ENCODE measurements around the gene SLMAP.

SLMAP gene

GRCh38 chr3:57768595-57768994 lies 12.5 kb downstream of the SLMAP start:
- Histone ChIP-seq H3K27me3 (ENCODE audit: insufficient read depth, low read length) (no peaks in the 10 kb centered on the region), H3K79me1 (ENCODE audit: low read length) (no peaks in the 10 kb centered on the region), H2BK5ac (ENCODE audit: low read depth, low read length, poor library complexity) (no peak overlapping the region), H2BK120ac (ENCODE audit: insufficient read depth, low read length, poor library complexity) (no peak overlapping the region), H4K91ac (ENCODE audit: low read depth, low read length) (no peak overlapping the region), H3K4me1 (ENCODE audit: control insufficient read depth in 1 of 2, insufficient read depth in 2 of 2, low read length in 2 of 2) (no peaks in the 10 kb centered on the region), H2AK5ac (ENCODE audit: low read length) (no peak overlapping the region), H4K12ac (ENCODE audit: low read depth, low read length) (no peak overlapping the region), H2AFZ (ENCODE audit: insufficient read depth, low read length, poor library complexity) (no peak overlapping the region), H3K27ac (ENCODE audit: low read depth, low read length) (no peak overlapping the region), H3K4ac (ENCODE audit: low read depth, low read length) (peak overlapping the region; percentile 79), H3K14ac (ENCODE audit: low read length) (no peak overlapping the region), H3K9me3 (ENCODE audit: insufficient read depth, low read depth, low read length) (no peaks in the 10 kb centered on the region), H3K18ac (ENCODE audit: low read length) (no peak overlapping the region), H3K4me2 (ENCODE audit: low read length) (no peak overlapping the region), H3K36me3 (ENCODE audit: control insufficient read depth in 1 of 2, insufficient read depth in 2 of 2, low read length in 2 of 2) (no peaks in the 10 kb centered on the region), H3K23ac (ENCODE audit: low read length) (no peak overlapping the region), H3K4me3 (ENCODE audit: low read depth, low read length) (no peak overlapping the region), H3K9ac (ENCODE audit: low read length) (no peak overlapping the region), H4K8ac (ENCODE audit: low read depth, low read length) (no peak overlapping the region), H2BK12ac (ENCODE audit: low read length) (no peak overlapping the region), H3K79me2 (ENCODE audit: control insufficient read depth, insufficient read depth, low read length, poor library complexity) (no peaks in the 10 kb centered on the region)
- no peak for DNase-seq
- WGBS (ENCODE audit: extremely low coverage, insufficient coverage, insufficient read length), result no CpG with 5 or more reads among the region's 3 CpGs

- WGBS (ENCODE audit: extremely low coverage, insufficient coverage, insufficient read length), result no CpG with 5 or more reads among the region's 4 CpGs
- H3K9ac ChIP-seq (ENCODE audit: low read length), result no peak overlapping the region
- no peak overlapping the region for H3K14ac ChIP-seq (ENCODE audit: low read length)
- H2BK5ac ChIP-seq (ENCODE audit: low read depth, low read length, poor library complexity), result no peak overlapping the region
- H3K27ac ChIP-seq (ENCODE audit: low read depth, low read length), result no peak overlapping the region
- no peak overlapping the region for H3K4me2 ChIP-seq (ENCODE audit: low read length)
- H2BK120ac ChIP-seq (ENCODE audit: insufficient read depth, low read length, poor library complexity), result no peak overlapping the region
- H4K8ac ChIP-seq (ENCODE audit: low read depth, low read length), result no peak overlapping the region
- no peak overlapping the region for H2AK5ac ChIP-seq (ENCODE audit: low read length)
- no peaks in the 10 kb centered on the region for H3K4me1 ChIP-seq (ENCODE audit: control insufficient read depth in 1 of 2, insufficient read depth in 2 of 2, low read length in 2 of 2)
- no peak overlapping the region for H3K4ac ChIP-seq (ENCODE audit: low read depth, low read length)
- no peaks in the 10 kb centered on the region for H3K27me3 ChIP-seq (ENCODE audit: insufficient read depth, low read length)
- no peaks in the 10 kb centered on the region for H3K79me2 ChIP-seq (ENCODE audit: control insufficient read depth, insufficient read depth, low read length, poor library complexity)
- no peak overlapping the region for H3K4me3 ChIP-seq (ENCODE audit: low read depth, low read length)
- no peak overlapping the region for H4K91ac ChIP-seq (ENCODE audit: low read depth, low read length)
- no peak overlapping the region for H4K12ac ChIP-seq (ENCODE audit: low read depth, low read length)
- no peaks in the 10 kb centered on the region for H3K9me3 ChIP-seq (ENCODE audit: insufficient read depth, low read depth, low read length)
- H3K79me1 ChIP-seq (ENCODE audit: low read length), result no peaks in the 10 kb centered on the region
- no peak overlapping the region for H3K23ac ChIP-seq (ENCODE audit: low read length)
- H2AFZ ChIP-seq (ENCODE audit: insufficient read depth, low read length, poor library complexity), result no peak overlapping the region
- H2BK12ac ChIP-seq (ENCODE audit: low read length), result no peak overlapping the region
- no peak for DNase-seq
- no peak overlapping the region for H3K18ac ChIP-seq (ENCODE audit: low read length)
- H3K36me3 ChIP-seq (ENCODE audit: control insufficient read depth in 1 of 2, insufficient read depth in 2 of 2, low read length in 2 of 2), result no peaks in the 10 kb centered on the region
Observed at GRCh38 chr3:57770009-57770827, 14.1 kb downstream of the SLMAP start.

- H3K4me1 ChIP-seq (ENCODE audit: control insufficient read depth in 1 of 2, insufficient read depth in 2 of 2, low read length in 2 of 2), result no peaks in the 10 kb centered on the region
- DNase-seq, result no peak
- no peak overlapping the region for H3K18ac ChIP-seq (ENCODE audit: low read length)
- no peaks in the 10 kb centered on the region for H3K36me3 ChIP-seq (ENCODE audit: control insufficient read depth in 1 of 2, insufficient read depth in 2 of 2, low read length in 2 of 2)
- no peak overlapping the region for H2BK120ac ChIP-seq (ENCODE audit: insufficient read depth, low read length, poor library complexity)
- no peaks in the 10 kb centered on the region for H3K27me3 ChIP-seq (ENCODE audit: insufficient read depth, low read length)
- H3K4me3 ChIP-seq (ENCODE audit: low read depth, low read length), result no peak overlapping the region
- WGBS (ENCODE audit: extremely low coverage, insufficient coverage, insufficient read length), result no CpG with 5 or more reads among the region's 4 CpGs
- H2AFZ ChIP-seq (ENCODE audit: insufficient read depth, low read length, poor library complexity), result no peak overlapping the region
- H2AK5ac ChIP-seq (ENCODE audit: low read length), result no peak overlapping the region
- no peak overlapping the region for H2BK12ac ChIP-seq (ENCODE audit: low read length)
- H4K8ac ChIP-seq (ENCODE audit: low read depth, low read length), result no peak overlapping the region
- H3K4me2 ChIP-seq (ENCODE audit: low read length), result no peak overlapping the region
- H3K9me3 ChIP-seq (ENCODE audit: insufficient read depth, low read depth, low read length), result no peaks in the 10 kb centered on the region
- no peak overlapping the region for H3K27ac ChIP-seq (ENCODE audit: low read depth, low read length)
- H4K91ac ChIP-seq (ENCODE audit: low read depth, low read length), result no peak overlapping the region
- no peak overlapping the region for H4K12ac ChIP-seq (ENCODE audit: low read depth, low read length)
- no peaks in the 10 kb centered on the region for H3K79me2 ChIP-seq (ENCODE audit: control insufficient read depth, insufficient read depth, low read length, poor library complexity)
- no peak overlapping the region for H3K9ac ChIP-seq (ENCODE audit: low read length)
- H2BK5ac ChIP-seq (ENCODE audit: low read depth, low read length, poor library complexity), result no peak overlapping the region
- no peak overlapping the region for H3K23ac ChIP-seq (ENCODE audit: low read length)
- H3K79me1 ChIP-seq (ENCODE audit: low read length), result no peaks in the 10 kb centered on the region
- no peak overlapping the region for H3K4ac ChIP-seq (ENCODE audit: low read depth, low read length)
- no peak overlapping the region for H3K14ac ChIP-seq (ENCODE audit: low read length)
Observed at GRCh38 chr3:57772251-57772650, 16.1 kb downstream of the SLMAP start.

GRCh38 chr3:57777774-57778173 lies 21.7 kb downstream of the SLMAP start:
- no peak overlapping the region for H3K18ac ChIP-seq (ENCODE audit: low read length)
- H3K79me1 ChIP-seq (ENCODE audit: low read length), result no peaks in the 10 kb centered on the region
- no peak overlapping the region for H3K14ac ChIP-seq (ENCODE audit: low read length)
- H3K4me2 ChIP-seq (ENCODE audit: low read length), result no peak overlapping the region
- no peak overlapping the region for H4K12ac ChIP-seq (ENCODE audit: low read depth, low read length)
- no peak overlapping the region for H3K9ac ChIP-seq (ENCODE audit: low read length)
- no peaks in the 10 kb centered on the region for H3K79me2 ChIP-seq (ENCODE audit: control insufficient read depth, insufficient read depth, low read length, poor library complexity)
- no peak overlapping the region for H4K91ac ChIP-seq (ENCODE audit: low read depth, low read length)
- H3K27ac ChIP-seq (ENCODE audit: low read depth, low read length), result no peak overlapping the region
- H3K9me3 ChIP-seq (ENCODE audit: insufficient read depth, low read depth, low read length), result no peaks in the 10 kb centered on the region
- H3K27me3 ChIP-seq (ENCODE audit: insufficient read depth, low read length), result no peaks in the 10 kb centered on the region
- H3K4me3 ChIP-seq (ENCODE audit: low read depth, low read length), result no peak overlapping the region
- no peak overlapping the region for H3K4ac ChIP-seq (ENCODE audit: low read depth, low read length)
- WGBS (ENCODE audit: extremely low coverage, insufficient coverage, insufficient read length), result no CpG with 5 or more reads among the region's 3 CpGs
- no peak overlapping the region for H2AK5ac ChIP-seq (ENCODE audit: low read length)
- no peak overlapping the region for H2AFZ ChIP-seq (ENCODE audit: insufficient read depth, low read length, poor library complexity)
- no peak overlapping the region for H2BK12ac ChIP-seq (ENCODE audit: low read length)
- no peak overlapping the region for H4K8ac ChIP-seq (ENCODE audit: low read depth, low read length)
- H3K4me1 ChIP-seq (ENCODE audit: control insufficient read depth in 1 of 2, insufficient read depth in 2 of 2, low read length in 2 of 2), result no peaks in the 10 kb centered on the region
- H3K23ac ChIP-seq (ENCODE audit: low read length), result no peak overlapping the region
- H2BK120ac ChIP-seq (ENCODE audit: insufficient read depth, low read length, poor library complexity), result no peak overlapping the region
- no peaks in the 10 kb centered on the region for H3K36me3 ChIP-seq (ENCODE audit: control insufficient read depth in 1 of 2, insufficient read depth in 2 of 2, low read length in 2 of 2)
- DNase-seq, result no peak
- no peak overlapping the region for H2BK5ac ChIP-seq (ENCODE audit: low read depth, low read length, poor library complexity)
